Peyer's patch (tissue), 4 donors: ENCODE measurements around the gene EFEMP1. TPM values are rescaled to one million over a fixed set of nuclear protein-coding genes. Genes with fewer than 3 reads are reported as not detected.

ENCODE experiments used
- DNase-seq, 3 donors: peaks; one replicate each; pipeline ENCODE4 v3.0.0-alpha.2; 2017 to 2019
- H3K27ac ChIP-seq, 4 donors: fragments of 200-600 bp; sonication (generic); one replicate each; pipeline ENCODE4 v1.5.1; 2016 to 2019
- H3K27me3 ChIP-seq, 2 donors: fragments of 200-600 bp; sonication (generic); one replicate each; pipeline ENCODE4 v1.5.1; 2019
- H3K36me3 ChIP-seq, 3 donors: fragments of 200-600 bp; sonication (generic); one replicate each; pipeline ENCODE4 v1.5.1; 2016 to 2019
- H3K4me1 ChIP-seq, 4 donors: fragments of 200-600 bp; sonication (generic); one replicate each; pipeline ENCODE4 v1.5.1; 2016 to 2019
- H3K4me3 ChIP-seq, 4 donors: fragments of 200-600 bp; sonication (generic); 1 replicate in 3 of 4; 2 replicates in 1 of 4; pipeline ENCODE4 v1.5.1; 2016 to 2019; ENCODE audit warnings: mild to moderate bottlenecking in 1 of 4
- H3K9me3 ChIP-seq, 4 donors: fragments of 200-600 bp; sonication (generic); one replicate each; pipeline ENCODE4 v1.5.1; 2016 to 2019; ENCODE audit warnings: mild to moderate bottlenecking in 1 of 4
- POLR2A ChIP-seq, 2 donors: fragments of 450-650 bp; IDR thresholded peaks; one replicate each; pipeline ENCODE4 v1.5.1; 2017; ENCODE audit warnings: antibody characterized with exemption in 2 of 2, mild to moderate bottlenecking in 2 of 2, moderate library complexity in 2 of 2
- total RNA-seq, 4 donors: library from RNA; depleted of rRNA; stranded (reverse); fragments of >200 nt; gene quantifications; one replicate each; pipeline ENCODE4 v1.1.0, GENCODE V29; 2016
- TF ChIP-seq, protein P1 (sequence below), 6 experiments: fragments of 450-650 bp in 4 of 6; fragments of 200-600 bp in 2 of 6; sonication (generic) in 1 of 6; IDR thresholded peaks; one replicate each; pipeline ENCODE4 v1.5.1; 2017 to 2019; ENCODE audit warnings: antibody characterized with exemption in 6 of 6, mild to moderate bottlenecking in 3 of 6, moderate library complexity in 1 of 6

The EFEMP1 gene
- total RNA-seq, 4 donors from 2014 or later: 16.3 to 44.4 (median 26.6) TPM

GRCh38 chr2:55898386-55899040 lies 25.1 kb downstream of the EFEMP1 start:
- TF ChIP-seq POLR2A (IDR thresholded peaks at IDR 0.05): no peak
- TF ChIP-seq, protein P1, sequence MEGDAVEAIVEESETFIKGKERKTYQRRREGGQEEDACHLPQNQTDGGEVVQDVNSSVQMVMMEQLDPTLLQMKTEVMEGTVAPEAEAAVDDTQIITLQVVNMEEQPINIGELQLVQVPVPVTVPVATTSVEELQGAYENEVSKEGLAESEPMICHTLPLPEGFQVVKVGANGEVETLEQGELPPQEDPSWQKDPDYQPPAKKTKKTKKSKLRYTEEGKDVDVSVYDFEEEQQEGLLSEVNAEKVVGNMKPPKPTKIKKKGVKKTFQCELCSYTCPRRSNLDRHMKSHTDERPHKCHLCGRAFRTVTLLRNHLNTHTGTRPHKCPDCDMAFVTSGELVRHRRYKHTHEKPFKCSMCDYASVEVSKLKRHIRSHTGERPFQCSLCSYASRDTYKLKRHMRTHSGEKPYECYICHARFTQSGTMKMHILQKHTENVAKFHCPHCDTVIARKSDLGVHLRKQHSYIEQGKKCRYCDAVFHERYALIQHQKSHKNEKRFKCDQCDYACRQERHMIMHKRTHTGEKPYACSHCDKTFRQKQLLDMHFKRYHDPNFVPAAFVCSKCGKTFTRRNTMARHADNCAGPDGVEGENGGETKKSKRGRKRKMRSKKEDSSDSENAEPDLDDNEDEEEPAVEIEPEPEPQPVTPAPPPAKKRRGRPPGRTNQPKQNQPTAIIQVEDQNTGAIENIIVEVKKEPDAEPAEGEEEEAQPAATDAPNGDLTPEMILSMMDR (IDR thresholded peaks at IDR 0.05): no peak
- DNase-seq: no peak
- H3K36me3 ChIP-seq: no peaks in the 10 kb centered on the region
- no peak overlapping the region for H3K4me3 ChIP-seq
- no peak overlapping the region for H3K27ac ChIP-seq
- no peaks in the 10 kb centered on the region for H3K9me3 ChIP-seq
- no peaks in the 10 kb centered on the region for H3K4me1 ChIP-seq
- H3K27me3 ChIP-seq: no peaks in the 10 kb centered on the region

DNA sequence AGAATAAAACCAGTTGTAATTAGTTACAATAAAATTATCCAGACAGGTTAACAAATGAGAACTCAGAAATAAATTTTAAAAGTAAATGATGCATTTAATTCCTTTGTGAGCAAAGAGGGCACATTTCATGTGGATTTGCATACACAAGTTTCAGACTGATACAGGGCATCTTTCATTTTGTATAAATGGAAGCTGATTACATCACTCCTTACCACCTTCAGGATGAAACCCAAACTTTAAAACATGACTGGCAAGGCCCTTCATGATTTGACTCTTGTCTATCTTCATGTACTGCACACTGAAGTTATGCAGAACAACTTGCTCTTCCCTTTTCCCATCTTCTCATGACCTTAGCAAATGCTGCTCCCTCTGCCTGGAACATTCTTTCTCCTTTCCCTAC lies 26.9 kb downstream of the EFEMP1 start:
- H3K4me3 ChIP-seq: no peak overlapping the region
- no peaks in the 10 kb centered on the region for H3K27me3 ChIP-seq
- H3K36me3 ChIP-seq: no peaks in the 10 kb centered on the region
- DNase-seq: no peak
- no peak overlapping the region for H3K27ac ChIP-seq
- TF ChIP-seq, protein P1 (IDR thresholded peaks at IDR 0.05): no peak
- TF ChIP-seq POLR2A (IDR thresholded peaks at IDR 0.05): no peak
- no peaks in the 10 kb centered on the region for H3K9me3 ChIP-seq
- no peaks in the 10 kb centered on the region for H3K4me1 ChIP-seq

- H3K4me3 ChIP-seq: no peak overlapping the region
- no peak overlapping the region for H3K27ac ChIP-seq
- TF ChIP-seq, protein P1 (IDR thresholded peaks at IDR 0.05): no peak
- no peak for TF ChIP-seq POLR2A (IDR thresholded peaks at IDR 0.05)
- DNase-seq: no peak
- no peaks in the 10 kb centered on the region for H3K4me1 ChIP-seq
- no peaks in the 10 kb centered on the region for H3K9me3 ChIP-seq
- no peaks in the 10 kb centered on the region for H3K27me3 ChIP-seq
- H3K36me3 ChIP-seq: no peaks in the 10 kb centered on the region
Measured at GRCh38 chr2:55894720-55895119, 28.9 kb downstream of the EFEMP1 start.

DNA sequence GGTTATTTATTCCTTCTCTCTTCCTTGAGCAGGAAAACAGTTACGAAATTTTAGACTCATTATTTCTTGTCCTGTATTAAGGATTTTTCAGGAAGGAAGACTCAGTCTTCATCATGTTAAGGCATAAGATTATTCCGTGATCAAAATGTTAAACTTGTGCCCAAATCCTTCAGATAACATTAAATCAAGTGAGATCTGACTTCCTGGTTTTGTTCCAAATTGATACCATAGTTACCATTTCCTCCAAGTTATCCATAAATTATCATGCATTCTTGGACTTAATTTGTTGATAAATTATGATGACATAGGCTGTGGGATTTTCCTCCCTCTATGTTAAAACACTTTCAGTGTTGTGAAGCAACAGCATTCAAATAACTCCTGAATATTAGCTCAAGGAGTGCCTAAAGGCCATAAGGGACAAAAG lies 31.9 kb downstream of the EFEMP1 start:
- H3K36me3 ChIP-seq: no peaks in the 10 kb centered on the region
- no peak for DNase-seq
- H3K27ac ChIP-seq: peak overlapping the region in 1 of 4 donors; percentile 23
- H3K27me3 ChIP-seq: no peaks in the 10 kb centered on the region
- H3K4me1 ChIP-seq: no peaks in the 10 kb centered on the region
- no peak for TF ChIP-seq POLR2A (IDR thresholded peaks at IDR 0.05)
- TF ChIP-seq, protein P1 (IDR thresholded peaks at IDR 0.05): no peak
- H3K9me3 ChIP-seq: no peaks in the 10 kb centered on the region
- H3K4me3 ChIP-seq: no peak overlapping the region

- H3K27ac ChIP-seq: no peak overlapping the region
- no peaks in the 10 kb centered on the region for H3K9me3 ChIP-seq
- no peaks in the 10 kb centered on the region for H3K36me3 ChIP-seq
- no peak overlapping the region for H3K4me3 ChIP-seq
- TF ChIP-seq, protein P1 (IDR thresholded peaks at IDR 0.05): no peak
- no peak for TF ChIP-seq POLR2A (IDR thresholded peaks at IDR 0.05)
- no peak for DNase-seq
- no peaks in the 10 kb centered on the region for H3K4me1 ChIP-seq
- no peaks in the 10 kb centered on the region for H3K27me3 ChIP-seq
Measured at GRCh38 chr2:55888936-55889335, 34.6 kb downstream of the EFEMP1 start.
